A673 (cell line): ENCODE results near the gene ATP1A1.

ENCODE experiments used
- EZH2 ChIP-seq: fragments of 200-600 bp; sonication (generic); IDR thresholded peaks from 2 replicates; pipeline ENCODE4 v1.6.1; 2017; ENCODE audit warnings: borderline replicate concordance, low read depth, mild to moderate bottlenecking, mixed read lengths, antibody characterized with exemption, low read length; ENCODE audit not compliant: poor library complexity, severe bottlenecking
- TF ChIP-seq, protein P1 (sequence below): fragments of 300-800, 200-600 bp; sonication (generic); conservative IDR thresholded peaks from 2 replicates; pipeline ENCODE4 v1.5.1; 2017; ENCODE audit warnings: low read depth, mild to moderate bottlenecking, antibody characterized with exemption, low read length, moderate library complexity, mixed read lengths

DNA sequence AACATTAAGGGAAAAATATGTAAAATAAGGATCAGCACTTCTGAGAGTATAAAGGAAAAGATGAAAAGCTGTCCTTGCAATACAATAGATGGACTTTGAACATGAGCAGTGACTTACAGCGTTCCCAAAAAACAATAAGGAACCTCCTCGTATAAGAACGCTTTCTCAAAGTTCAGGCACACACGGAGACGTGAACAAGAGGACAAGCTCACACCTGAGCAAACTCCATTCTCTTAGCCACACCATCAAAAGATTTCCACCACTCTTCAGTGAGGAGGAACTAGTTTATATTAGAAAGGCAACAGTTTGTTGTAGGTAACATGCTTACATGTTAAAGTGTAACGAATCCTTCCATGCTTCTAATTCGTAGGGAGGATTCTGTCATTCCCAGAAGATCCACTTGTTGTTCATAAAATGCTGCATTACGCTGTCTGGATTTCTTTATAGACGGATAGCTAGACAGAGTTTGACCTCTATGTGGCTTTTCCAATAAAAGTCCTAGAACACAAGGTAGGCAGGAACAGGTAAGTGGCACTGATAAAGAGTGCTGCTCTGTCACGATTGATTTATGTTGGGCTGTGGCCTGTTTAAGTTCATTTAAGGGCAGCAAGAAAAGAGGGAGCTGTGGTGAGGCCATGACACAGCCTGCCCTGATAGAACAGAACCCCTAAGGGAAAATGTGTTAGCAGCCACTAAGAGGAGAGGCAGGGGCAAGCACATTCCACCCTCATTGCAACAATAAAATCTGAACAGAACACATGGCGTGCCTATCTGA, 37.0 kb upstream of the ATP1A1 start:
- TF ChIP-seq, protein P1, sequence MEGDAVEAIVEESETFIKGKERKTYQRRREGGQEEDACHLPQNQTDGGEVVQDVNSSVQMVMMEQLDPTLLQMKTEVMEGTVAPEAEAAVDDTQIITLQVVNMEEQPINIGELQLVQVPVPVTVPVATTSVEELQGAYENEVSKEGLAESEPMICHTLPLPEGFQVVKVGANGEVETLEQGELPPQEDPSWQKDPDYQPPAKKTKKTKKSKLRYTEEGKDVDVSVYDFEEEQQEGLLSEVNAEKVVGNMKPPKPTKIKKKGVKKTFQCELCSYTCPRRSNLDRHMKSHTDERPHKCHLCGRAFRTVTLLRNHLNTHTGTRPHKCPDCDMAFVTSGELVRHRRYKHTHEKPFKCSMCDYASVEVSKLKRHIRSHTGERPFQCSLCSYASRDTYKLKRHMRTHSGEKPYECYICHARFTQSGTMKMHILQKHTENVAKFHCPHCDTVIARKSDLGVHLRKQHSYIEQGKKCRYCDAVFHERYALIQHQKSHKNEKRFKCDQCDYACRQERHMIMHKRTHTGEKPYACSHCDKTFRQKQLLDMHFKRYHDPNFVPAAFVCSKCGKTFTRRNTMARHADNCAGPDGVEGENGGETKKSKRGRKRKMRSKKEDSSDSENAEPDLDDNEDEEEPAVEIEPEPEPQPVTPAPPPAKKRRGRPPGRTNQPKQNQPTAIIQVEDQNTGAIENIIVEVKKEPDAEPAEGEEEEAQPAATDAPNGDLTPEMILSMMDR = no peak
- TF ChIP-seq EZH2 = no peak
